GM13976 (cell line): ENCODE measurements around the gene ISX.

Experiments used
- DNase-seq: peaks from one replicate; pipeline ENCODE4 v3.0.0; 2012; ENCODE audit warnings: low spot score
- in situ Hi-C: fragments of 300-500 bp; cut with MboI; formaldehyde crosslinking; loops from one replicate; pipeline ENCODE4 v1.12.0; 2022; ENCODE audit warnings: low sequenced_read_pairs, mixed read lengths, inconsistent platforms; ENCODE audit not compliant: unreplicated experiment
- TF ChIP-seq, protein P1 (sequence below): IDR thresholded peaks from 2 replicates; pipeline ENCODE4 v1.5.1; 2012; ENCODE audit warnings: borderline replicate concordance, mild to moderate bottlenecking; ENCODE audit not compliant: insufficient read depth; ENCODE audit errors: extremely low read depth, missing control alignments, control extremely low read depth

The ISX gene

DNA sequence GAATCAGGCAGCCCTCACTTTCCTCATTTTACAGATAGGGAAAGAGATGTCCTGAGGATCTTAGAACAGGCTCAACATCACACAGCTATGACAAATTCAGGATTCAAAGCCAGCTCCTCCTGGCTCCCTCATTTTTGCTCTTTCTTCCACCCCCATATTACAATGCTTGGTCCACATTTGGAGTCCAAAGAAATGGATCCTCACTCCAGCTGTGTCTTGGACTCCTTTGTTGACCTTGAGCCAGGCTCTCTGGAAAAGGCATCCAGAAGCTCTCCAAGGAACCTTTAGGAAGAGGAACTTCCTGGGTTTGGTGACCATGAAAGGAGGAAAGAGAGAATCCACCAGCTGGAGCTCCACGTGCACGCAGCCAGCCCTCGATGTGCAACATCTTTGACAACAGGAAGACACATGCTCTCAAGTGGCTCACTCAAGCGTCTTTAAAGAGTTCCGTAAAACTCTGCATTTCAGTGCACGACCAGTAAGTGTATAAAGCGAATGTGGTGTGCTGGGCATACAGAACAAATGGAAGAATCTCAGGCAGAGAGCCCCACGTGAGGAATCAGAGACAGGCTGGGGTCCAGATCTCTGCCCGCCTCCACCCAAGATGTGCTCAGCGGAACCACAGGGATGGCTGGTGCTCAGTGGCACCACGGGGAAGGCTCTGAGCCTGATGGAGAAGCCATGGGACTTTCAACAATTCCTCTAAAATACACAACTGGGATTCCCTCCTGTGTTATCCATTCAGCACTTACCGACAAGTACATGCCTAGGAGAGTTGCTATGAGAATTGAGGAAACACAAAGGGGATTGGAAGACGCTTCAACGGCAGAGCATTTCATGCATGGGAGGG, 48.4 kb downstream of the ISX start:
- TF ChIP-seq, protein P1, sequence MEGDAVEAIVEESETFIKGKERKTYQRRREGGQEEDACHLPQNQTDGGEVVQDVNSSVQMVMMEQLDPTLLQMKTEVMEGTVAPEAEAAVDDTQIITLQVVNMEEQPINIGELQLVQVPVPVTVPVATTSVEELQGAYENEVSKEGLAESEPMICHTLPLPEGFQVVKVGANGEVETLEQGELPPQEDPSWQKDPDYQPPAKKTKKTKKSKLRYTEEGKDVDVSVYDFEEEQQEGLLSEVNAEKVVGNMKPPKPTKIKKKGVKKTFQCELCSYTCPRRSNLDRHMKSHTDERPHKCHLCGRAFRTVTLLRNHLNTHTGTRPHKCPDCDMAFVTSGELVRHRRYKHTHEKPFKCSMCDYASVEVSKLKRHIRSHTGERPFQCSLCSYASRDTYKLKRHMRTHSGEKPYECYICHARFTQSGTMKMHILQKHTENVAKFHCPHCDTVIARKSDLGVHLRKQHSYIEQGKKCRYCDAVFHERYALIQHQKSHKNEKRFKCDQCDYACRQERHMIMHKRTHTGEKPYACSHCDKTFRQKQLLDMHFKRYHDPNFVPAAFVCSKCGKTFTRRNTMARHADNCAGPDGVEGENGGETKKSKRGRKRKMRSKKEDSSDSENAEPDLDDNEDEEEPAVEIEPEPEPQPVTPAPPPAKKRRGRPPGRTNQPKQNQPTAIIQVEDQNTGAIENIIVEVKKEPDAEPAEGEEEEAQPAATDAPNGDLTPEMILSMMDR: no peak
- DNase-seq: no peak
- in situ Hi-C loops: no loop called here

DNA sequence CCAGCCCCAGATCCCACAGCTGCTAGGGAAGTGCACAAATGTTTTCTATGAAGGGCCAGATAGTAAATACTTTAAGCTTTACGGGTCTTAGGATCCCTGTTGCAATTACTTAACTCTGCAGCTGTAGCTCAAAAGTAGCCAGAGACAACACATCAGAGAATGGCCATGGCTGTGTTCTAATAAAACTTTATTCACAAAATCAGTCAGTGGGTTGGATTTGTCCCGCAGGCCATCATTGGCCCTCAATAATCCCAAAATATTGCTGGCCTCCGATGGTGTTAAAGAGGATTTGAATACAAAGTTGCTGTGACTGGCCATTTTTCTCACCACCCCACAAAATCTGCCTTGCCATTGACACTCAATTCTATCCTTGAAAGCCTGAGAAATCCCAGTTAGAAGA, 49.6 kb downstream of the ISX start:
- TF ChIP-seq, protein P1: no peak
- no peak for DNase-seq
- in situ Hi-C loops: no loop called here

DNA sequence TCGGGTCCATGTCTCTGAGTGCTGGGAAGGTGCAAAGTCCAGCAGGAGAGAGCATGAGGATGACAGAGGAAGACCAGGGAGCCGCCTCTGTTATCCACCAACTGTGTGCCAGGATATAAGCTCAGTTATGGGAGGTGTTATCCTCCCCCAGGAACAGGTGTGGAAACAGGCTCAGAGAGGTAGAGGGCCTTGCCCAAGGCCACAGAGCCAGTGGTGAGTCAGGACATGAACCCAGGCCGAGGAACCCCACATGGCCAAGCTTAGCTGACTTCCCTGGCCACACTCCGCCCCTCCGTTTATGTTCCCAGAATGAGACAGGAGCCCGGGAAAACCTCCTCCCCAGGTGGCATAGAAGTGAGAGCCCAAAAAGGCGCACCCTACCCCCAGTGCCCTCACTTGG, 50.3 kb downstream of the ISX start:
- TF ChIP-seq, protein P1: no peak
- no peak for DNase-seq
- in situ Hi-C loops: no loop called here

DNA sequence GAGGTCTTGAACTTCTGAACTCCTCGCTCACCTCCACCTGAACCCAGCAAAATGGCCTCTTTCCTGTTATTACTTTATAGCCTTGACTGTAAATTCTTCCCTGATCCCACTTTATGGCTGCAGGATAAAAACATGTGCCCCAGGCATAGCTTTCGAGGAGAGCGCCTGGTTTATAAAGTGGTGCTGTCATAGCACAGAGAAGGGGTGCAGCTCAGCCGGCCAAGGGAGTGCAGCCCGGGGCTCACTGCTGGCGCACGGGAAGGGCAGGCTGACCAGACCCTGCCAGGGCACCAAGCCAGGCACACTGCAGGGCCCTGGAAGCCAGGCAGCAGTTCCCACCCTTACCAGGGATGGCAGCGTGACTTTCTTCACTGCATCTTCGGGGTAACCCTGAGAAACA, 50.9 kb downstream of the ISX start:
- no peak for DNase-seq
- TF ChIP-seq, protein P1: no peak
- in situ Hi-C loops: no loop called here

DNA sequence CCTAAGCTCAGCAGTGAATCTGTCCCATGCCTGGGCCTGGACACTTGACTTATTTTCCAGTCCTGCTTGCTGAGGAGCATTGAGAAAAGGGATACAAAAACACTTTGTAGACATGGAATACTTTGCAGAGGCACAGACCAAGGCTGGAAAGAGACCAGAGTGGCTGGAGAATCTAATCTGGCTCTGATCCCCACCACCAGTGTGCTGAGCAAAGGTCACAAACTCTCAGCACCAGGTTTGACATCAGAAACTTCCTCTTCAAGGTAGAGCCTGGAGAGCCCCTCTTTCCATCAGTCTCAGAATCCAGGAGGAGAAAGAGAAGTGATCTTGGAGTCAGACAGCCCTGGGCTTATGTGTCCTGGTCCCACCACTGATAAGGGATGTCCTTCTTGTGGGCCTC, 53.5 kb downstream of the ISX start:
- in situ Hi-C loops: no loop called here
- TF ChIP-seq, protein P1: no peak
- DNase-seq: no peak

DNA sequence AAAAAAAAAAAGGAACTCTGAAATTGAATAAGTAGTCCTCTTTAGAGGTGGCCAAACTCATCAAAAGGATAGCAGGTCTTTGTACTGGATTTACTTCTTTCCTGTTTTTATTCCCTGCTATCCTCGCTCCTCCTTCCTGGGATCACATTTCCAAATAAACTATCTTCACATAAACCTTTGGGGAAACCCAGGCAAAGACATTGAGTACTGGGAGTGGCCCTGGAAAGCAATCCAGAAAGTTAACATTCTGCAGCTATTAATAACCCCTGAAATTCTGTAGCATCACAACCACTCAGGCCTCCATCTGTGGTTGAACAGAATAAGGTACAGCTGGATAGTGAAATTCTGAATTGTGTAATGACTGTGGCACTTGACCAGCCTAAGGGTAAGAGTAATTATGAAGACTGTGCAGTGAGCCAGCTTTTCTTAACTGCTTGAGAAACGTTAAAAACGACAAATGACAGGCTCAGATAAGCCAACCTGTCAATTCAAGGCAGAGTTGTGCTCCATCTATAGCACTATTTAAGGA, 58.8 kb downstream of the ISX start:
- in situ Hi-C loops: loop anchor here (25.0 kb wide), 1 partner anchor 262 kb away; no protein-coding TSS in a partner anchor
- DNase-seq: no peak
- TF ChIP-seq, protein P1: no peak

DNA sequence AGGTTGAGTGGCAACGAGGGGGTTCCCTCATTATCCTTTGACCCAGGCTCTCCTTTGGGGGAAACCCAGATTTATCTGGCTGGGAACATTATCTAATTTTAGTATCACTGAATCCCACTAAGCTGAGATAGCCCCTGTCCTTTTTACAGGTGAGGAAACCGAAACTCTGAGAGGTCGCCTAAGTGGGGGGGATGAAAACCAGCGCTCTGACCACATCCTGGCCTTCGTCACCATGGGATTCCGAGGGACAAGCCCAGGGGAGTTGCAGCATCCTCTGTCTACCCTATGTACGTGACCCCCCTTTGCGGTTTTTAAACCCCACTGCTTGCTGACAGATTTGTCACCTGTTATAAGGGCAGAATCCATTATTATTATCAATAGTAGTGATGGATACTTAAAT, 61.0 kb downstream of the ISX start:
- TF ChIP-seq, protein P1: no peak
- in situ Hi-C loops: loop anchor here (25.0 kb wide), 1 partner anchor 265 kb away; no protein-coding TSS in a partner anchor
- peak; percentile 59 for DNase-seq
